IMR-90 (cell line): ENCODE measurements around the gene RASGRF2.

ENCODE experiments used
- BHLHE40 ChIP-seq: fragments of 150-350 bp; IDR thresholded peaks from 2 replicates; pipeline ENCODE4 v1.6.1; 2016; ENCODE audit warnings: mild to moderate bottlenecking, low read depth, low read length
- CEBPB ChIP-seq: IDR thresholded peaks from 2 replicates; pipeline ENCODE4 v1.6.1; 2012; ENCODE audit warnings: low read depth, low read length, improper control_type of control experiment
- CHD1 ChIP-seq: IDR thresholded peaks from 2 replicates; pipeline ENCODE4 v1.6.1; 2012; ENCODE audit warnings: low read depth, low read length, improper control_type of control experiment
- MAZ ChIP-seq: IDR thresholded peaks from 2 replicates; pipeline ENCODE4 v1.6.1; 2012; ENCODE audit warnings: low read depth, mild to moderate bottlenecking, low read length, improper control_type of control experiment, moderate library complexity, borderline replicate concordance
- MXI1 ChIP-seq: IDR thresholded peaks from 2 replicates; pipeline ENCODE4 v1.6.1; 2012; ENCODE audit warnings: low read depth, mild to moderate bottlenecking, low read length, moderate library complexity, borderline replicate concordance
- POLR2A ChIP-seq: IDR thresholded peaks from 2 replicates; pipeline ENCODE4 v1.6.1; 2012; ENCODE audit warnings: mild to moderate bottlenecking, low read depth, low read length
- RAD21 ChIP-seq: IDR thresholded peaks from 2 replicates; pipeline ENCODE4 v1.6.1; 2012; ENCODE audit warnings: low read length, improper control_type of control experiment
- RCOR1 ChIP-seq: IDR thresholded peaks from 2 replicates; pipeline ENCODE4 v1.6.1; 2012; ENCODE audit warnings: mild to moderate bottlenecking, low read length, improper control_type of control experiment; ENCODE audit not compliant: insufficient replicate concordance
- RFX5 ChIP-seq: IDR thresholded peaks from 2 replicates; pipeline ENCODE4 v1.8.0; 2012; ENCODE audit warnings: low read depth, mild to moderate bottlenecking, low read length, moderate library complexity
- SMC3 ChIP-seq: fragments of 150-350 bp; IDR thresholded peaks from 2 replicates; pipeline ENCODE4 v1.6.1; 2016; ENCODE audit warnings: low read depth, mild to moderate bottlenecking, antibody characterized with exemption, low read length, moderate library complexity
- TF ChIP-seq, protein P1 (sequence below): conservative IDR thresholded peaks from 2 replicates; pipeline ENCODE4 v1.5.1; 2012; ENCODE audit warnings: mild to moderate bottlenecking, low read depth, low read length, improper control_type of control experiment
- TF ChIP-seq, protein P2 (sequence below): fragments of 150-350 bp; IDR thresholded peaks from 2 replicates; pipeline ENCODE4 v1.6.1; 2017; ENCODE audit warnings: mild to moderate bottlenecking, antibody characterized with exemption, low read length, low read depth
- TF ChIP-seq, protein P3 (sequence below): fragments of 150-350 bp; IDR thresholded peaks from 2 replicates; pipeline ENCODE4 v1.6.1; 2016; ENCODE audit warnings: low read depth, mild to moderate bottlenecking, low read length, moderate library complexity, borderline replicate concordance

DNA sequence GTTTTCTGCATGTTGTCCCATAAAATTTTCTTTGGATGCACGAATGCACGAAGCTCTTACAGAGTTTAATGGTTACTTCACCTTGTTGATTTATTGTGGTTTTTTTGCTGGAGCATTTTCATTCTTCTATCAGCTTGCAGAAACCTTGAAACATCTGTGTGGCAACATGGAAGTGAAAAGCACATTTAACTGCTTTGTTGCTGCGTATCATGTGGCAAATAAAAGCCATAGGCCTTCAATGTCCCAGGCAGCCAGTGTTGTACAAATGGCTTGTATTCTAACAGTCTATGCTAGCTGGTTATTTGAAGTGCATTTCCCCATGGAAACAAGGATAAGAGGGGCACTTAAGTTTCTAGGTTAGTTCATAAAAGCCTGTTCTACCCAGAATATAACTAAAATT is 42.5 kb upstream of the RASGRF2 start:
- TF ChIP-seq, protein P1, sequence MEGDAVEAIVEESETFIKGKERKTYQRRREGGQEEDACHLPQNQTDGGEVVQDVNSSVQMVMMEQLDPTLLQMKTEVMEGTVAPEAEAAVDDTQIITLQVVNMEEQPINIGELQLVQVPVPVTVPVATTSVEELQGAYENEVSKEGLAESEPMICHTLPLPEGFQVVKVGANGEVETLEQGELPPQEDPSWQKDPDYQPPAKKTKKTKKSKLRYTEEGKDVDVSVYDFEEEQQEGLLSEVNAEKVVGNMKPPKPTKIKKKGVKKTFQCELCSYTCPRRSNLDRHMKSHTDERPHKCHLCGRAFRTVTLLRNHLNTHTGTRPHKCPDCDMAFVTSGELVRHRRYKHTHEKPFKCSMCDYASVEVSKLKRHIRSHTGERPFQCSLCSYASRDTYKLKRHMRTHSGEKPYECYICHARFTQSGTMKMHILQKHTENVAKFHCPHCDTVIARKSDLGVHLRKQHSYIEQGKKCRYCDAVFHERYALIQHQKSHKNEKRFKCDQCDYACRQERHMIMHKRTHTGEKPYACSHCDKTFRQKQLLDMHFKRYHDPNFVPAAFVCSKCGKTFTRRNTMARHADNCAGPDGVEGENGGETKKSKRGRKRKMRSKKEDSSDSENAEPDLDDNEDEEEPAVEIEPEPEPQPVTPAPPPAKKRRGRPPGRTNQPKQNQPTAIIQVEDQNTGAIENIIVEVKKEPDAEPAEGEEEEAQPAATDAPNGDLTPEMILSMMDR, result no peak
- TF ChIP-seq SMC3, result no peak
- TF ChIP-seq POLR2A, result no peak
- no peak for TF ChIP-seq BHLHE40
- no peak for TF ChIP-seq MXI1
- TF ChIP-seq CEBPB, result no peak
- TF ChIP-seq, protein P2, sequence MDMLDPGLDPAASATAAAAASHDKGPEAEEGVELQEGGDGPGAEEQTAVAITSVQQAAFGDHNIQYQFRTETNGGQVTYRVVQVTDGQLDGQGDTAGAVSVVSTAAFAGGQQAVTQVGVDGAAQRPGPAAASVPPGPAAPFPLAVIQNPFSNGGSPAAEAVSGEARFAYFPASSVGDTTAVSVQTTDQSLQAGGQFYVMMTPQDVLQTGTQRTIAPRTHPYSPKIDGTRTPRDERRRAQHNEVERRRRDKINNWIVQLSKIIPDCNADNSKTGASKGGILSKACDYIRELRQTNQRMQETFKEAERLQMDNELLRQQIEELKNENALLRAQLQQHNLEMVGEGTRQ, result no peak
- TF ChIP-seq, protein P3, sequence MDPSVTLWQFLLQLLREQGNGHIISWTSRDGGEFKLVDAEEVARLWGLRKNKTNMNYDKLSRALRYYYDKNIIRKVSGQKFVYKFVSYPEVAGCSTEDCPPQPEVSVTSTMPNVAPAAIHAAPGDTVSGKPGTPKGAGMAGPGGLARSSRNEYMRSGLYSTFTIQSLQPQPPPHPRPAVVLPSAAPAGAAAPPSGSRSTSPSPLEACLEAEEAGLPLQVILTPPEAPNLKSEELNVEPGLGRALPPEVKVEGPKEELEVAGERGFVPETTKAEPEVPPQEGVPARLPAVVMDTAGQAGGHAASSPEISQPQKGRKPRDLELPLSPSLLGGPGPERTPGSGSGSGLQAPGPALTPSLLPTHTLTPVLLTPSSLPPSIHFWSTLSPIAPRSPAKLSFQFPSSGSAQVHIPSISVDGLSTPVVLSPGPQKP, result no peak
- no peak for TF ChIP-seq MAZ
- TF ChIP-seq CHD1, result no peak
- TF ChIP-seq RAD21, result no peak
- no peak for TF ChIP-seq RCOR1
- TF ChIP-seq RFX5, result no peak
